Uterus (tissue), 4 donors: Measurements from ENCODE around the gene MAT2B. TPM values are rescaled to one million over a fixed set of nuclear protein-coding genes. Genes with fewer than 3 reads are reported as not detected.

Experiments used
- DNase-seq, 2 donors: peaks; one replicate each; pipeline ENCODE4 v3.0.0-alpha.2; 2019 to 2020
- H3K27ac ChIP-seq, 2 donors: fragments of 200-600 bp; sonication (generic); 1 replicate in 1 of 2; 2 replicates in 1 of 2; pipeline ENCODE4 v1.5.1; 2016 to 2018
- H3K27me3 ChIP-seq, 2 donors: fragments of 200-600 bp; sonication (generic); one replicate each; pipeline ENCODE4 v1.5.1; 2018 to 2019; ENCODE audit warnings: control low read depth in 1 of 2
- H3K36me3 ChIP-seq, 2 donors: fragments of 200-600 bp; sonication (generic); one replicate each; pipeline ENCODE4 v1.5.1; 2019; ENCODE audit warnings: control low read depth in 1 of 2
- H3K4me1 ChIP-seq, 2 donors: fragments of 200-600 bp; sonication (generic); one replicate each; pipeline ENCODE4 v1.5.1; 2018 to 2019; ENCODE audit warnings: control low read depth in 1 of 2
- H3K4me3 ChIP-seq, 2 donors: fragments of 200-600 bp; sonication (generic); 1 replicate in 1 of 2; 2 replicates in 1 of 2; pipeline ENCODE4 v1.5.1; 2018 to 2019; ENCODE audit warnings: mild to moderate bottlenecking in 1 of 2
- H3K9me3 ChIP-seq, 2 donors: fragments of 200-600 bp; sonication (generic); one replicate each; pipeline ENCODE4 v1.5.1; 2019; ENCODE audit warnings: control low read depth in 1 of 2
- POLR2A ChIP-seq, 2 donors: fragments of 450-650 bp; IDR thresholded peaks; one replicate each; pipeline ENCODE4 v1.6.1; 2016; ENCODE audit warnings: antibody characterized with exemption in 2 of 2, mild to moderate bottlenecking in 1 of 2, moderate library complexity in 1 of 2
- intact Hi-C: fragments of 100-400 bp; cut with DNase I; formaldehyde crosslinking; loops from one replicate; pipeline ENCODE4 v1.15.1; 2023; ENCODE audit warnings: low total_unique reads
- total RNA-seq, 4 donors: library from RNA; depleted of rRNA in 3 of 4; stranded (reverse); fragments of >200 nt in 3 of 4; gene quantifications; one replicate each; pipeline versions ENCODE4 v1.1.0 to v1.2.4, GENCODE V29; 2014 to 2023
- TF ChIP-seq, protein P1 (sequence below), 4 experiments: fragments of 200-600 bp in 2 of 4; fragments of 450-650 bp in 2 of 4; sonication (generic) in 2 of 4; IDR thresholded peaks; one replicate each; pipeline ENCODE4 v1.5.1; 2016 to 2019; ENCODE audit warnings: antibody characterized with exemption in 4 of 4, mild to moderate bottlenecking in 2 of 4, moderate library complexity in 1 of 4
- donor health status: DM: yes; HTN: yes; CAD: no.

Gene MAT2B
- total RNA-seq, 4 donors from 2014 or later, result 40.0 to 93.1 (median 63.2) TPM

DNA sequence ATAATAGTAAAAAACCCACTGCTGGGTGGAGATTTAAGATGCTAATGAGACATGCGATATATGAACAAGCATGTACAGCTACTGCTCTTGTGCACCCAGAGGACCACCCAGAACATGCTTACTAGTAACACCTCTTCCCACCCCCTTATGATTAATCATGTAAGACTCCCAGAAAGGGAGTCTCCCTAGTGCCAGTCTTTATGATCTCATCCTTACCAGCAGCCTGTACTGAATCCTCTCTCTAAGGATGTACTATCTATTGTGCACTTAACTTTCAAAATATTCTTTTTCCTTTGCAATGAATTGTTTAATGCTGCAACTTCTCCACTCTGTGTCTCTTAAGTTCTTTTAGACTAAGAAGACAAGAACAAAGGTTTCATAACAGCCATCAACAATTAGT lies 9.1 kb upstream of the MAT2B start:
- H3K4me3 ChIP-seq, result no peak overlapping the region
- H3K27ac ChIP-seq, result no peak overlapping the region
- H3K4me1 ChIP-seq, result no peaks in the 10 kb centered on the region
- no peaks in the 10 kb centered on the region for H3K9me3 ChIP-seq
- intact Hi-C loops, result no loop called here
- no peak for DNase-seq
- TF ChIP-seq, protein P1, sequence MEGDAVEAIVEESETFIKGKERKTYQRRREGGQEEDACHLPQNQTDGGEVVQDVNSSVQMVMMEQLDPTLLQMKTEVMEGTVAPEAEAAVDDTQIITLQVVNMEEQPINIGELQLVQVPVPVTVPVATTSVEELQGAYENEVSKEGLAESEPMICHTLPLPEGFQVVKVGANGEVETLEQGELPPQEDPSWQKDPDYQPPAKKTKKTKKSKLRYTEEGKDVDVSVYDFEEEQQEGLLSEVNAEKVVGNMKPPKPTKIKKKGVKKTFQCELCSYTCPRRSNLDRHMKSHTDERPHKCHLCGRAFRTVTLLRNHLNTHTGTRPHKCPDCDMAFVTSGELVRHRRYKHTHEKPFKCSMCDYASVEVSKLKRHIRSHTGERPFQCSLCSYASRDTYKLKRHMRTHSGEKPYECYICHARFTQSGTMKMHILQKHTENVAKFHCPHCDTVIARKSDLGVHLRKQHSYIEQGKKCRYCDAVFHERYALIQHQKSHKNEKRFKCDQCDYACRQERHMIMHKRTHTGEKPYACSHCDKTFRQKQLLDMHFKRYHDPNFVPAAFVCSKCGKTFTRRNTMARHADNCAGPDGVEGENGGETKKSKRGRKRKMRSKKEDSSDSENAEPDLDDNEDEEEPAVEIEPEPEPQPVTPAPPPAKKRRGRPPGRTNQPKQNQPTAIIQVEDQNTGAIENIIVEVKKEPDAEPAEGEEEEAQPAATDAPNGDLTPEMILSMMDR (IDR thresholded peaks at IDR 0.05), result no peak
- no peak for TF ChIP-seq POLR2A (IDR thresholded peaks at IDR 0.05)
- no peaks in the 10 kb centered on the region for H3K27me3 ChIP-seq
- no peaks in the 10 kb centered on the region for H3K36me3 ChIP-seq

DNA sequence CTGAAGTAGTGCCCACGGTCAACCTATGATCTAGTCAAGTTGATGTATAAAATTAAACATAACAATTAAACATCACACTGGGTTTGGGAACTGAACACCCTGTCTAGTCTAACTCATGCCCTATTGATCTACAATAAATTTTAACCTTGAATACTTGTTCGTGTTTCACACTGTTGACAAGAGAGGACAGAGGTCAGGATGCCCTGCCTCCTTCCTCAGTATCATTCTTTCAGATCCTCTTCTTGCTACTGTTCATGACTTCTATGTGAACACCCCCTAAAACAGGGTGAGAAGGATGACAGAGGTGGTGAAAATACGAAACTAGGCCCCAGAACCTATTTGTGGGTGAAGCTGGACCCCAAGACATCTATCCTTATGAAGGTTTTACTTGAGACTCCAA lies 8.1 kb upstream of the MAT2B start:
- Histone ChIP-seq H3K27me3 (no peaks in the 10 kb centered on the region), H3K4me1 (peaks cover under 1 to 4% of the 10 kb centered on the region in 2 donors), H3K27ac (no peak overlapping the region), H3K4me3 (no peak overlapping the region), H3K36me3 (no peaks in the 10 kb centered on the region), H3K9me3 (no peaks in the 10 kb centered on the region)
- no peak for DNase-seq
- no peak for TF ChIP-seq POLR2A (IDR thresholded peaks at IDR 0.05)
- TF ChIP-seq, protein P1 (IDR thresholded peaks at IDR 0.05), result no peak
- intact Hi-C loops, result no loop called here

GRCh38 chr5:163498886-163499285 lies 6.5 kb upstream of the MAT2B start:
- intact Hi-C loops, result no loop called here
- Histone ChIP-seq H3K9me3 (no peaks in the 10 kb centered on the region), H3K27ac (no peak overlapping the region), H3K4me3 (no peak overlapping the region), H3K36me3 (no peaks in the 10 kb centered on the region), H3K4me1 (peaks cover 6 to 8% of the 10 kb centered on the region in 2 donors), H3K27me3 (no peaks in the 10 kb centered on the region)
- DNase-seq, result no peak
- TF ChIP-seq POLR2A (IDR thresholded peaks at IDR 0.05), result no peak
- TF ChIP-seq, protein P1 (IDR thresholded peaks at IDR 0.05), result no peak

- no peak for DNase-seq
- Histone ChIP-seq H3K36me3 (no peaks in the 10 kb centered on the region), H3K4me1 (peaks cover 6 to 8% of the 10 kb centered on the region in 2 donors), H3K9me3 (no peaks in the 10 kb centered on the region), H3K4me3 (peak overlapping the region; percentile 71 to 88), H3K27me3 (no peaks in the 10 kb centered on the region), H3K27ac (peak overlapping the region; percentile 96 to 98)
- TF ChIP-seq POLR2A (IDR thresholded peaks at IDR 0.05), result no peak
- TF ChIP-seq, protein P1 (IDR thresholded peaks at IDR 0.05), result no peak
- intact Hi-C loops, result no loop called here
Measured at GRCh38 chr5:163502521-163502920, 2.9 kb upstream of the MAT2B start.

GRCh38 chr5:163503106-163504078 lies 2.0 kb upstream of the MAT2B start:
- no peaks in the 10 kb centered on the region for H3K27me3 ChIP-seq
- H3K27ac ChIP-seq, result peak overlapping the region; percentile 96 to 98
- no peaks in the 10 kb centered on the region for H3K36me3 ChIP-seq
- H3K9me3 ChIP-seq, result no peaks in the 10 kb centered on the region
- TF ChIP-seq, protein P1 (IDR thresholded peaks at IDR 0.05), result peak; percentile 22 to 43 (median 30)
- peak in 1 of 2 donors; percentile 19 for TF ChIP-seq POLR2A (IDR thresholded peaks at IDR 0.05)
- H3K4me1 ChIP-seq, result peaks cover 8 to 11% of the 10 kb centered on the region in 2 donors
- peak; percentile 56 to 72 for DNase-seq
- intact Hi-C loops, result no loop called here
- H3K4me3 ChIP-seq, result peak overlapping the region; percentile 71 to 88
